Hepatic stellate cell (primary cell): ENCODE data around the gene MPC1.
"Not testable (repeated sequence)": the region's sequence is repeated elsewhere in the genome, so short reads cannot be mapped to it uniquely, and the experiment has no call there.

ENCODE experiments used
- DNase-seq: peaks from one replicate; pipeline ENCODE4 v3.0.0; 2011; ENCODE audit warnings: low spot score

Gene MPC1

DNA sequence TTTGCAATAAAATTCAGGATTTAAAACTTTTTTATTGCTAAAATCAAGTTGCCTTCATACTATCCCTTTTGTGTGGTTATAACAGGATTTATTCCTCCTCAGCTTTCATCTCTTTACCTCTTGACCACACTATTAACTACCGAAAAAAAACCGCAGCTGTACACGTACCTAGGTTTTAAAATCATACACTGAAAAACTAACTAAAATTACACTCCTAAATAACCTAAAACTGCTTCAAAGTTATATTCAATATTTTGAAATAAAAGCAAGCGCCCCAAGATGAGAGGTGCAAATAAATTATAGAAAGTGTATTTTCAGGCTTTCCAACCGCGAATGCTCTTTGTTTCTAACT is 1.4 kb downstream of the MPC1 start:
- no peak for DNase-seq

- DNase-seq: no peak
These were observed 2.9 kb downstream of the MPC1 start for GRCh38 chr6:166379800-166380199.

GRCh38 chr6:166379103-166379586 is 3.6 kb downstream of the MPC1 start:
- no peak for DNase-seq

DNA sequence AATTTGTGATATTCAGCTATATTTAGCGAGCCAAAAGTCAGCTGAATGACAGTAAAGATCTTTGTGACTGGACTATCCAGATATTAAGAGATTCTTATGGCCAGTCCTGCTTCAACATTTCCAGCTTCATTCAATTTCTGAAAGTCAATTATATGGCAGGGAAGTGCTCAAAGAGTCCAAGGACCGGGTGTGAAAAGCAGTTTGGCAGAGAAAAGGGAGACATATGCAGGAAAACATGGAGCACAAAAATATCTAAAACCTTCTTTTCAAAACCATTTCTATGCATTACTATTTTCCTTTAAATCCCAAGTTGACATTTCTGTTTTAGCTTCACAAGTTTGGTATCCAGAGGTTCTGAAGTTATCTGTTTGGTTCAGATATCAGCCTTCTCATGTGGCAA is 5.0 kb downstream of the MPC1 start:
- DNase-seq: no peak

- DNase-seq: no peak
These were observed 7.7 kb downstream of the MPC1 start for GRCh38 chr6:166375013-166375412.

- DNase-seq: no peak
These were observed 12.3 kb downstream of the MPC1 start for GRCh38 chr6:166370489-166370888.

DNA sequence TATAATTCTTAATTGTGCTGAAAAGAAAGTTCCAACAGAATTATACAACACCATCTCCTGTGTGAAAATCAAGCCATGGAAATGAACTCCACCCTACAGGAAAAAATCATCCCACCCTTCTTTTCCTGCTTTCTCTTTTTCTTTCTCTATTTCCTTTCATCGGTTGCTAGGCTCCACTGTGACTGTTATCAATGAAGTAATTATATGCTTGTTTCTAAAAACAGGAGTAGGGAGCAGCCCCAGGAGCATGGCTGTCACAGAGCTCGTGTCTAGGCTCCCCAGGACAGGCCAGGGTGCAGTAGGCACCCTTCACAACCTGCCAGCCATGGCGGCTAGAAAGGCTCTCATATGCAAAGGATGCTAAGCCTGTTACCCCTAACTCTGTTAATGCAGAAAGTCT is 13.0 kb downstream of the MPC1 start:
- DNase-seq: no peak

DNA sequence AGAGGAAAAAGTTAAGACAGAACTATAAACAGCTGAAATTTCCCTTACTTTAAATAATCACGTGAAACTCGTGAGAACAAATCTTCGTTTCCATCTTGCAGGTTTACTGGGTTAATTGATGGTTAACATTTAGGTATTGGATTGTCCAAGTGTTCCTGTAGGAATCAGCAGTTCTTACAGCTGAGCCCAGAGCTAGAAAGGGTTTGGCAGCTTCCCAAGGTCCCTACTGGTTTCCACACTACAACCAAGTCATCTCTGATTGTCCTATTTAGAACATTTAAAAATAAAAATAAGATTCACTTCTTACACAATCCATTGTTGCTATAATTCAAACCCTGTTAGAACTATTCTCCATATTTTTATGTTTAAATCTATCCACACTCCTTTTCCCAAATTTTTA is 15.8 kb downstream of the MPC1 start:
- no peak for DNase-seq

DNA sequence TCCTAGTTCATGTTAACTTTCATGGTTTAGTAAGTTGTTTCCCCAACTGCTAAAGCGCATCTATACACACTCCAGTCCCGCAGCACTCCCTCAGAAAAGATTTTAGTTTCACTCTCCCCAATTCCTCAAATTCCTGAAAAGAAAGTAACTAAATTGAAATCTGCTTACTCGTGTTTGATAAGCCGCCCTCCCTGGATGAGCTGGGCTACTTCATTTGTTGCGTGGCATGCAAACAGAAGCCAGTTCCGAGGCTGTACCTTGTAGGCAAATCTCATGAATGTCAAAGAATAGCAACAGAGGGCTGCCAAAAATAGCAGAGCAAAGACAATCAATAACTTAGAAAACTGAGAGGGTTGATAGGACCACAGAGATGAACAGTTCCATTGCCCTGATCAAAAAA is 16.9 kb downstream of the MPC1 start:
- peak; percentile 21 for DNase-seq

- peak; percentile 54 for DNase-seq
These were observed 17.5 kb downstream of the MPC1 start for GRCh38 chr6:166365221-166365620.

- peak; percentile 57 for DNase-seq
These were observed 18.3 kb downstream of the MPC1 start for GRCh38 chr6:166364456-166364855.

- DNase-seq: not testable (repeated sequence)
These were observed 20.3 kb downstream of the MPC1 start for GRCh38 chr6:166362427-166362826.

- no peak for DNase-seq
These were observed 21.7 kb downstream of the MPC1 start for GRCh38 chr6:166361077-166361429.

DNA sequence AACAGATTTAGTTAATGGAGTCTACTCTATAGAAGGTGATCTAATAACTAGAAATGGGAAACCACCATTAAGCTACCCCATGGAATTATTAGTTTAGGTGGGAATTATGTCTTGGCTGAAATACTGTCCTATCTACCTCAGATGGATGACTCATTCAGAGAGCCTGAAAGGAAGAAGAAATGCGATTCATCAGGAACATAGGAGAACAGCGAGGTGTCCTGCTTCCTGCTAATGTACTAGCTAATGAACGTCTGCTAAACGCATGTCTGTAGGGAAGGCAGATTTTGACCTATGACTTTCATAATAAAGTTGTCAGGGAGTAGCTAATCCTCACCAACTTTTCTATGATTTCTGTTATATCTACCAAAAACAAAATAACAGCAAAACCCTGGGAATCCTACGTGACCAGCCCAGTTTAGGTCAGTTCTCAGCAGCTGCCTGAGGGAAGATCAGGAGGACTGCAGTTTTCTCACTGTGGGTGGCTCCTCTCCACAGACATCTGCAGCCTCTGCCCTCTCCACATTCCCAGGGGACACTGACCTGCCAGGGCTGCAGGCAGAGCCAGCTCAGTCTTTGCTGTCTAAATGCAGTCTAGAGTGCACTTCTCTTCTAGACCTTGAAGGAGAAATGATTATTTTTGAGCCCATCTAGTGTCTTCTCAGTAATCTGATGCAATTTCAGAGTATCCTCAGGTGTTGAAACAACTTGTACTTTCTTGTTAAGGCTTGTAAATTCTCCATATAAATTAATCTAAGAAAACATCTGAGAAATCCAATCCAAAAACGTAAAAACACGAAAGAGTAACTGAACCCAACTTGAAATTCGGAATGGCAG is 22.3 kb downstream of the MPC1 start:
- DNase-seq: peak; percentile 29

DNA sequence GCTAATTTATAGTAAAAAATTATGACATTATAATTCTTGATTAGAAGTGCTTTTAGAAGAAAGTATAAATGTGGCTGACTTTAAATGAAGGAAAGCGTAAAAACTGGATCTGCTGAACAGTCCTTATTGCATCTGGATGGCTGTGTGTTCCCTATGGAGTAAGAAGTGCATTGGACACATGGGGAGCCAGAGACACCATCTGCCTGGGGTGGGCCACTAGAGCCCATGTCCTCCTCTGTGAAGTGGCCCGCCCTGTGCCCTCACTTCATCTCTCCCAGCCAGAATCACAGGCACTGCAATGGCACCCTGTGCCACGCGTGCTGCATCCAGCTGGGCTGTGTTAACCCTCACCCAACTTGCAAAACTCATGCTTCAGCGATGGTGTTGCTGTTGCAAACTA is 27.2 kb downstream of the MPC1 start:
- DNase-seq: no peak

- DNase-seq: no peak
These were observed 27.8 kb downstream of the MPC1 start for GRCh38 chr6:166354965-166355364.

DNA sequence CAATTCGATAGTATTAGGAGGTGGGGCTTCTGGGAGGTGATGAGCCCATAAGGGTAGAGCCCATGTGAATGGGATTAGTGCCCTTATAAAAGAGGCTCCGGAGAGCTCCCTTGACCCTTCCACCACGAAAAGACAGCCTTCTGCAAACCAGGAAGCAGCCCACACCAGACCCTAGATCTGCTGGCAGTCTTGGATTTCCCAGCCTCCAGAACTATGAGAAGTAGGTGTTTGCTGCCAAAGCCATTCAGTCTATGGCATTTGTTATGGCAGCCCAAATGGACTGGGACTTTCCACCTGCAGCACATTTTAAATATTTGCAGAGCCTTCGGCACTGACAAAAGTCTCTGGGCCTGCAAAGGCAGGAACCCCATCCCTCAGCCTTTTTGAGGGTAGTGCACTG is 28.6 kb downstream of the MPC1 start:
- DNase-seq: no peak

DNA sequence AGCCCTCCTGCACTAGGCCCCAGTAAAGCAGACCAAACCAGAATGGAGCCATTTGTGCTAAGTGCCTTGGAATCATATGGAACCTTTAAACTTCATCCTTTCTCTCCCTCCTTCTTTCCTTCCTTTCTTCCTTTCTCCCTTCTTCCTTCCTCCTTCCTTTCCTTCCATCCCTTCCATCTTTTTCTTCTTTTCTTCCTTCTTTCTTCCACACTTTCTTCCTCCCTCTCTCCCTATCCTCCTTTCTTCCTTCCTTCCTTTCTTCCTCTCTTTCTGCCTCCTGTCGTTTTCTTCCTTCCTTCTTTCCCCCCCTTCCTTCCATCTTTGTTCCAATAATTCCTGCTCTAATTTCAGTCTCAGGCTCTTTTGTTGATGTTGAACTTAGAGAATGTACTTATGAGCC is 29.2 kb downstream of the MPC1 start:
- DNase-seq: no peak

DNA sequence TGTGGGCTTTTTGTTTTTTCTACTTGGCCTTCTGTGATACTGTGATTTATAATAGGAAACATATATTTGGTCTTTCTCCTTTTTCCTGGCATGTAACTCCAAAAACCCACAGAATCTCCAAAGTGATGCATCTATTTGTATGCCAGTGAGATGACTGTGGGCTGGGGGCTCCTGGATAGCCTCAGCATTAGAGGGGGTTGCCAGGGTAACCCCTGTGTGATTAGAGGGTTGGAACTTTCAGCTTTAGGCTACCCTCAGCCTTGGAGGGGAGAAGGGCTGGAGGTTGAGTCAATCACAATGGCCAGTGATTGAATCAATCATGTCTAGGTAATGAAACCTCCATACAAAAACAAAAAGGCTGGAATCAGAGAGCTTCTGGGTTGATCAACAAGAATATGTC is 29.8 kb downstream of the MPC1 start:
- no peak for DNase-seq

- DNase-seq: no peak
These were observed 30.9 kb downstream of the MPC1 start for GRCh38 chr6:166351715-166352285.

DNA sequence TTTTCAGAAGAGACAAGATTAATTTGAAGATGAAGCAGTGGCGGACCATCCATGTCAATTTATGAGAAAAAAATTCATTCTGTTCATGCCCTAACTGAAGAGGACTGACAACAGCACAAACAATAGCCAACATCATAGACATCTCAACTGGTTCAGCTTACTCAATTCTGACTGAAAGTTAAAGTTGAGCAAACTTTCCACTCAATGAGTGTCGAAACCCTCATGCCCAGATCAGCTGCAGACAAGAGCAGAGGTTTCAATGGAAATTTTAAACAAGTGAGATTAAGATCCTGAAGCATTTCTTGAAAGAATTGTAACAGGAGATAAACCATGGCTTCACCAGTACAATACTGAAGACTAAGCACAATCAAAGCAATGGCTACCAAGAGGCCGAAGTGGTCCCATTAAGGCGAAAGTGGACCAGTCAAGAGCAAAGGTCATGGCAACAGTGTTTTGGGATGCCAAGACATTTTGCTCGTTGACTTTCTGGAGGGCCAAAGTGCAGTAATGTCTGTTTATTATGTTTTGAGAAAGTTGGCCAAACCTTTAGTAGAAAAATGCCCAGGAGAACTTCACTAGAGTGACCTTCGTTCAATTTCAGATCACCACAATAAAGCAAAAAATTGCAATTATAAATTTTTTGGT is 34.3 kb downstream of the MPC1 start:
- DNase-seq: no peak

GRCh38 chr6:166346965-166347364 is 35.8 kb downstream of the MPC1 start:
- DNase-seq: no peak

- no peak for DNase-seq
These were observed 36.3 kb downstream of the MPC1 start for GRCh38 chr6:166346449-166346848.
